Liver (tissue), 9 donors: ENCODE results near the gene AP5S1. TPM values are rescaled to one million over a fixed set of nuclear protein-coding genes. Genes with fewer than 3 reads are reported as not detected.
"Not testable (repeated sequence)": the region's sequence is repeated elsewhere in the genome, so short reads cannot be mapped to it uniquely, and the experiment has no call there.

Source experiments
- DNase-seq: peaks from one replicate; pipeline ENCODE4 v3.0.0-alpha.2; 2017; ENCODE audit warnings: low spot score
- H3K27ac ChIP-seq, 2 donors: one replicate each; pipeline ENCODE4 v1.7.0; 2013; ENCODE audit warnings: inconsistent platforms in 2 of 2, low read length in 2 of 2, control low read depth in 1 of 2, low read depth in 1 of 2, mild to moderate bottlenecking in 1 of 2
- H3K27me3 ChIP-seq, 4 donors: one replicate each; pipeline versions ENCODE4 v1.6.1 to v1.7.0; 2013; ENCODE audit warnings: low read length in 3 of 4, inconsistent platforms in 1 of 4, mild to moderate bottlenecking in 1 of 4, moderate library complexity in 1 of 4; ENCODE audit not compliant: control insufficient read depth in 4 of 4, insufficient read depth in 4 of 4
- H3K36me3 ChIP-seq, 4 donors: one replicate each; pipeline versions ENCODE4 v1.6.1 to v1.7.0; 2013; ENCODE audit warnings: low read length in 3 of 4, mild to moderate bottlenecking in 3 of 4, low read depth in 1 of 4, moderate library complexity in 1 of 4; ENCODE audit not compliant: control insufficient read depth in 4 of 4, insufficient read depth in 3 of 4
- H3K4me1 ChIP-seq, 4 donors: one replicate each; pipeline versions ENCODE4 v1.6.1 to v1.7.0; 2013; ENCODE audit warnings: low read length in 3 of 4, mild to moderate bottlenecking in 3 of 4, moderate library complexity in 1 of 4; ENCODE audit not compliant: control insufficient read depth in 4 of 4, insufficient read depth in 4 of 4
- H3K4me3 ChIP-seq, 3 donors: one replicate each; pipeline versions ENCODE4 v1.6.1 to v1.7.0; 2013; ENCODE audit warnings: low read length in 3 of 3, control low read depth in 1 of 3, low read depth in 1 of 3, mild to moderate bottlenecking in 1 of 3
- H3K9ac ChIP-seq, 2 donors: one replicate each; pipeline ENCODE4 v1.7.0; 2013; ENCODE audit warnings: low read length in 2 of 2, mild to moderate bottlenecking in 2 of 2, moderate library complexity in 2 of 2, control low read depth in 1 of 2, low read depth in 1 of 2
- H3K9me3 ChIP-seq, 4 donors: one replicate each; pipeline versions ENCODE4 v1.6.1 to v1.7.0; 2013; ENCODE audit warnings: low read length in 3 of 4; ENCODE audit not compliant: control insufficient read depth in 4 of 4
- EGR1 ChIP-seq, 2 donors: IDR thresholded peaks; 2 replicates each; pipeline ENCODE4 v1.6.1; 2016 to 2018; ENCODE audit warnings: antibody characterized with exemption in 2 of 2, low read depth in 2 of 2
- FOXA1 ChIP-seq: IDR thresholded peaks from 2 replicates; pipeline ENCODE4 v1.6.1; 2016; ENCODE audit warnings: antibody characterized with exemption
- FOXA2 ChIP-seq: IDR thresholded peaks from 2 replicates; pipeline ENCODE4 v1.6.1; 2016; ENCODE audit warnings: antibody characterized with exemption
- GABPA ChIP-seq, 2 donors: IDR thresholded peaks in 1 of 2; conservative IDR thresholded peaks in 1 of 2; 2 replicates each; pipeline ENCODE4 v1.6.1; 2016; ENCODE audit warnings: antibody characterized with exemption in 2 of 2, mild to moderate bottlenecking in 1 of 2, moderate library complexity in 1 of 2
- JUND ChIP-seq, 2 donors: IDR thresholded peaks; 2 replicates each; pipeline ENCODE4 v1.6.1; 2016; ENCODE audit warnings: antibody characterized with exemption in 2 of 2
- MAX ChIP-seq: IDR thresholded peaks from 2 replicates; pipeline ENCODE4 v1.6.1; 2016; ENCODE audit warnings: antibody characterized with exemption
- NR2F2 ChIP-seq: IDR thresholded peaks from 2 replicates; pipeline ENCODE4 v1.6.1; 2016; ENCODE audit warnings: antibody characterized with exemption
- REST ChIP-seq: IDR thresholded peaks from 2 replicates; pipeline ENCODE4 v1.6.1; 2016; ENCODE audit warnings: antibody characterized with exemption, mild to moderate bottlenecking
- RXRA ChIP-seq, 2 donors: IDR thresholded peaks; 2 replicates each; pipeline ENCODE4 v1.6.1; 2017 to 2018; ENCODE audit warnings: antibody characterized with exemption in 2 of 2, mild to moderate bottlenecking in 1 of 2
- SP1 ChIP-seq: IDR thresholded peaks from 2 replicates; pipeline ENCODE4 v1.6.1; 2018; ENCODE audit warnings: antibody characterized with exemption, mild to moderate bottlenecking
- ZBTB33 ChIP-seq: IDR thresholded peaks from 2 replicates; pipeline ENCODE4 v1.6.1; 2016; ENCODE audit warnings: antibody characterized with exemption
- WGBS: extraction: QIAGEN DNeasy Blood & Tissue Kit; methylation state at CpG from one replicate; pipeline ENCODE4 v1.1.7; 2013; 5-methylcytosine and 5-hydroxymethylcytosine counted together
- polyA plus RNA-seq, 2 donors: library from polyadenylated mRNA; stranded (reverse) in 1 of 2; unstranded in 1 of 2; fragments of 200-250 nt in 1 of 2; fragments of >200 nt in 1 of 2; fragmentation: Nextera tagmentation in 1 of 2; extraction: Ambion mirVana in 1 of 2; gene quantifications; one replicate each; pipeline versions ENCODE4 v1.2.1 to v1.2.3, GENCODE V29; 2013 to 2015
- total RNA-seq, 2 donors: library from RNA; depleted of rRNA; stranded (reverse); fragments of >200 nt; gene quantifications; one replicate each; pipeline ENCODE4 v1.2.3, GENCODE V29; 2014
- donor health status: healthy.
- donor health status: healthy.
- donor health status: healthy.
- donor health status: healthy.
- donor health status: healthy.

Gene AP5S1
- total and polyA plus RNA-seq, 4 donors: 9.1 to 14.5 (median 11.1) TPM

GRCh38 chr20:3788685-3789155 is 31.6 kb upstream of the AP5S1 start:
- peaks cover 0 to 3% (median 0%) of the 10 kb centered on the region in 4 donors for H3K36me3 ChIP-seq
- TF ChIP-seq NR2F2 (no peak), MAX (no peak), EGR1 (IDR thresholded peaks at IDR 0.05; ENCODE audit: low read depth in 2 of 2) (no peak)
- WGBS: 57% methylated on average over 4 of the region's 4 CpGs
- H3K9ac ChIP-seq: no peak overlapping the region
- no peaks in the 10 kb centered on the region for H3K27me3 ChIP-seq
- no peak for DNase-seq
- no peak overlapping the region for H3K4me3 ChIP-seq
- H3K4me1 ChIP-seq: peaks cover 9 to 25% (median 19%) of the 10 kb centered on the region in 4 donors
- H3K9me3 ChIP-seq: no peaks in the 10 kb centered on the region
- no peak overlapping the region for H3K27ac ChIP-seq

- not testable (repeated sequence) for H3K27me3 ChIP-seq, H3K27ac ChIP-seq, H3K9me3 ChIP-seq, DNase-seq, H3K4me3 ChIP-seq, H3K9ac ChIP-seq, H3K36me3 ChIP-seq
- 94% methylated on average over 4 of the region's 4 CpGs for WGBS
- H3K4me1 ChIP-seq: peaks cover 8 to 23% (median 19%) of the 10 kb centered on the region in 4 donors
These were observed 31.1 kb upstream of the AP5S1 start for GRCh38 chr20:3789201-3789600.

- not testable (repeated sequence) for H3K36me3 ChIP-seq
- WGBS: 94% methylated on average over 1 of the region's 3 CpGs
These were observed 26.2 kb upstream of the AP5S1 start for GRCh38 chr20:3794168-3794567.

GRCh38 chr20:3794701-3795420 is 25.5 kb upstream of the AP5S1 start:
- Histone ChIP-seq H3K4me3 (no peak overlapping the region), H3K9me3 (no peaks in the 10 kb centered on the region), H3K36me3 (no peaks in the 10 kb centered on the region), H3K4me1 (peaks cover 10 to 30% (median 22%) of the 10 kb centered on the region in 4 donors), H3K27me3 (no peaks in the 10 kb centered on the region), H3K27ac (peak overlapping the region; percentile 94 to 98), H3K9ac (no peak overlapping the region)
- 90% methylated on average over 25 of the region's 25 CpGs for WGBS
- no peak for DNase-seq
- TF ChIP-seq SP1 (no peak), MAX (no peak), FOXA1 (no peak), RXRA (IDR thresholded peaks at IDR 0.05) (no peak), JUND (IDR thresholded peaks at IDR 0.05) (no peak), ZBTB33 (no peak), EGR1 (IDR thresholded peaks at IDR 0.05; ENCODE audit: low read depth in 2 of 2) (no peak), FOXA2 (no peak), REST (no peak), GABPA (IDR thresholded peaks at IDR 0.05 in 1 of 2, conservative IDR thresholded peaks at IDR 0.05 in 1 of 2) (no peak), NR2F2 (no peak)

More at GRCh38 chr20:3794168-3794567, 26.2 kb upstream of the AP5S1 start:
- H3K9ac ChIP-seq, DNase-seq, H3K27me3 ChIP-seq, H3K4me3 ChIP-seq, H3K27ac ChIP-seq, H3K9me3 ChIP-seq: not testable (repeated sequence)
- peaks cover 8 to 30% (median 20%) of the 10 kb centered on the region in 4 donors for H3K4me1 ChIP-seq
